ENCODE measurements around the gene DDAH1.

DNA sequence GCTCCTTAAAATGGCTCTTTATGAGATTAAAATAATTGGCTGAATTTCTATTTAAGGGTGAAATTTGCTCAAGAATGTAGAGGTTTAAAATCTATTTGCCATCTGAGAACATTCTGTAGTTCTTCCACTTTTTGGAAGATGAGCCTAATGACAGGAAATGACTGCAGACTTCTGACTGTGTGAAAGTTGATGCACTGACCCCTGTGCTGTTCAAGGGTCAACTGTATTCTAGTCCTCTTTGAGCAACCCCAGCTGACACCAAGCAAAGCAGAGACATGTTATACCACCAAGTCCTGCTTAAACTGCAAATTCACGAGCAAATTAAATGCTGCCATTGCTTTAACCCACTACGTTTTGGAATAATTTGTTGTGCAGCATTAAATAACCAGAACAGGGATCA, 26.6 kb downstream of the DDAH1 start:
- TF ChIP-seq, protein P1, sequence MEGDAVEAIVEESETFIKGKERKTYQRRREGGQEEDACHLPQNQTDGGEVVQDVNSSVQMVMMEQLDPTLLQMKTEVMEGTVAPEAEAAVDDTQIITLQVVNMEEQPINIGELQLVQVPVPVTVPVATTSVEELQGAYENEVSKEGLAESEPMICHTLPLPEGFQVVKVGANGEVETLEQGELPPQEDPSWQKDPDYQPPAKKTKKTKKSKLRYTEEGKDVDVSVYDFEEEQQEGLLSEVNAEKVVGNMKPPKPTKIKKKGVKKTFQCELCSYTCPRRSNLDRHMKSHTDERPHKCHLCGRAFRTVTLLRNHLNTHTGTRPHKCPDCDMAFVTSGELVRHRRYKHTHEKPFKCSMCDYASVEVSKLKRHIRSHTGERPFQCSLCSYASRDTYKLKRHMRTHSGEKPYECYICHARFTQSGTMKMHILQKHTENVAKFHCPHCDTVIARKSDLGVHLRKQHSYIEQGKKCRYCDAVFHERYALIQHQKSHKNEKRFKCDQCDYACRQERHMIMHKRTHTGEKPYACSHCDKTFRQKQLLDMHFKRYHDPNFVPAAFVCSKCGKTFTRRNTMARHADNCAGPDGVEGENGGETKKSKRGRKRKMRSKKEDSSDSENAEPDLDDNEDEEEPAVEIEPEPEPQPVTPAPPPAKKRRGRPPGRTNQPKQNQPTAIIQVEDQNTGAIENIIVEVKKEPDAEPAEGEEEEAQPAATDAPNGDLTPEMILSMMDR (IDR thresholded peaks at IDR 0.05), result no peak
- TF ChIP-seq TEAD4 (CRISPR knock-in tag; IDR thresholded peaks at IDR 0.05) (no peak), ZSCAN18 (CRISPR knock-in tag; IDR thresholded peaks at IDR 0.05) (no peak)

All from WTC11 (cell line).